Measurements from ENCODE around the gene GFRA1. TPM values are rescaled to one million over a fixed set of nuclear protein-coding genes. Genes with fewer than 3 reads are reported as not detected.

GFRA1 gene
- total RNA-seq, 1 experiment from 2014 or later = 0.30 TPM

- TF ChIP-seq EGR1 (IDR thresholded peaks at IDR 0.05; ENCODE audit: low read depth) (no peak), ZNF274 (IDR thresholded peaks at IDR 0.05; ENCODE audit: low read depth, low read length) (no peak), POLR2A (IDR thresholded peaks at IDR 0.05; ENCODE audit: borderline replicate concordance, extremely low read depth, insufficient read depth, insufficient read length) (no peak), EZH2phosphoT487 (IDR thresholded peaks at IDR 0.05; ENCODE audit: borderline replicate concordance) (no peak), CEBPB (IDR thresholded peaks at IDR 0.05; ENCODE audit: low read depth) (no peak), JUND (IDR thresholded peaks at IDR 0.05) (no peak), YY1 (IDR thresholded peaks at IDR 0.05; ENCODE audit: extremely low read depth, insufficient replicate concordance, low read depth, low read length) (no peak), CBX3 (IDR thresholded peaks at IDR 0.05; ENCODE audit: low read depth) (no peak), EZH2 (IDR thresholded peaks at IDR 0.05) (no peak), ELF1 (IDR thresholded peaks at IDR 0.05; ENCODE audit: borderline replicate concordance, low read depth) (no peak), FOSL1 (IDR thresholded peaks at IDR 0.05; ENCODE audit: low read depth) (no peak), SP1 (IDR thresholded peaks at IDR 0.05; ENCODE audit: low read depth) (no peak), TCF7L2 (IDR thresholded peaks at IDR 0.05; ENCODE audit: borderline replicate concordance, extremely low read depth, insufficient read depth, insufficient read length) (no peak), ATF3 (IDR thresholded peaks at IDR 0.05) (no peak)
Observed at GRCh38 chr10:116260599-116260998, 12.4 kb downstream of the GFRA1 start (continued).

- no peaks in the 10 kb centered on the region for H4K20me1 ChIP-seq (ENCODE audit: insufficient read depth)
- H2AFZ ChIP-seq (ENCODE audit: low read depth, low read length, poor library complexity, severe bottlenecking) = no peak overlapping the region
- ATAC-seq (no peak), DNase-seq (ENCODE audit: low read depth, low spot score) (no peak)
- POLR2A ChIA-PET = no interaction called here
- peaks cover 59% of the 10 kb centered on the region for H3K27me3 ChIP-seq (ENCODE audit: insufficient read depth, low read length)
- H3K79me2 ChIP-seq (ENCODE audit: insufficient read depth, low read length) = no peaks in the 10 kb centered on the region
- no peaks in the 10 kb centered on the region for H3K36me3 ChIP-seq (ENCODE audit: control insufficient read depth in 1 of 2, insufficient read depth in 2 of 2, low read length in 2 of 2)
- no TSS peak for BruUV-seq (replicated peaks)
- no peak overlapping the region for H3K4me3 ChIP-seq (replicated peaks in 1 of 2; ENCODE audit: low read depth in 1 of 2, low read length in 2 of 2)
- no peaks in the 10 kb centered on the region for H3K4me1 ChIP-seq (ENCODE audit: control insufficient read depth in 1 of 2, insufficient read depth in 2 of 2, low read length in 2 of 2)
- intact Hi-C loops (cut with micrococcal nuclease) = no loop called here
- no peaks in the 10 kb centered on the region for H3K9me2 ChIP-seq (ENCODE audit: insufficient read depth)
- H3K9ac ChIP-seq (ENCODE audit: low read length) = no peak overlapping the region
- no peak for TF ChIP-seq EZH2phosphoT487 (IDR thresholded peaks at IDR 0.05; ENCODE audit: borderline replicate concordance)
- TF ChIP-seq SRF (IDR thresholded peaks at IDR 0.05; ENCODE audit: low read depth) = no peak
- TF ChIP-seq FOSL1 (IDR thresholded peaks at IDR 0.05; ENCODE audit: low read depth) = no peak
- TF ChIP-seq, protein P1, sequence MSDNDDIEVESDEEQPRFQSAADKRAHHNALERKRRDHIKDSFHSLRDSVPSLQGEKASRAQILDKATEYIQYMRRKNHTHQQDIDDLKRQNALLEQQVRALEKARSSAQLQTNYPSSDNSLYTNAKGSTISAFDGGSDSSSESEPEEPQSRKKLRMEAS (IDR thresholded peaks at IDR 0.05) = no peak
- TF ChIP-seq JUND (IDR thresholded peaks at IDR 0.05) = no peak
- no peak for TF ChIP-seq POLR2AphosphoS5 (IDR thresholded peaks at IDR 0.05; ENCODE audit: low read depth, low read length)
- TF ChIP-seq POLR2A (IDR thresholded peaks at IDR 0.05; ENCODE audit: borderline replicate concordance, extremely low read depth, insufficient read depth, insufficient read length) = no peak
- no peak for TF ChIP-seq RAD21 (IDR thresholded peaks at IDR 0.05; ENCODE audit: low read depth)
- TF ChIP-seq REST (IDR thresholded peaks at IDR 0.05; ENCODE audit: low read depth) = no peak
- no peak for TF ChIP-seq CBX3 (IDR thresholded peaks at IDR 0.05; ENCODE audit: low read depth)
- no peak for TF ChIP-seq ATF3 (IDR thresholded peaks at IDR 0.05)
- TF ChIP-seq ZNF274 (IDR thresholded peaks at IDR 0.05; ENCODE audit: low read depth, low read length) = no peak
- no peak for TF ChIP-seq ZFX (IDR thresholded peaks at IDR 0.05)
- no peak for TF ChIP-seq SP1 (IDR thresholded peaks at IDR 0.05; ENCODE audit: low read depth)
- no peak for TF ChIP-seq SIN3A (IDR thresholded peaks at IDR 0.05; ENCODE audit: low read depth)
- RAD21 ChIA-PET (ENCODE audit: low non-redundant PET in 1 of 2, low total read pairs in 2 of 2, uncharacterized antibody in 2 of 2, unreplicated experiment in 2 of 2) = no interaction called here
- H3K9me3 ChIP-seq (ENCODE audit: control insufficient read depth in 1 of 2, insufficient read depth in 1 of 2, low read depth in 1 of 2, low read length in 2 of 2) = no peaks in the 10 kb centered on the region
- CTCF ChIA-PET = no interaction called here
- H3K4me2 ChIP-seq (ENCODE audit: low read length) = no peak overlapping the region
- no peak overlapping the region for H3K27ac ChIP-seq (ENCODE audit: low read depth, low read length)
Observed at GRCh38 chr10:116259638-116260037, 13.4 kb downstream of the GFRA1 start.
